HG03378 (cell line): ENCODE results near the gene ADPGK.
"Not testable (repeated sequence)": the region's sequence is repeated elsewhere in the genome, so short reads cannot be mapped to it uniquely, and the experiment has no call there.

ENCODE experiments used
- ATAC-seq: cut with Tn5 transposase; IDR thresholded peaks from one replicate; pipeline ENCODE4 v1.9.1; 2021; ENCODE audit warnings: mild to moderate bottlenecking, moderate library complexity; ENCODE audit not compliant: unreplicated experiment

The ADPGK gene

DNA sequence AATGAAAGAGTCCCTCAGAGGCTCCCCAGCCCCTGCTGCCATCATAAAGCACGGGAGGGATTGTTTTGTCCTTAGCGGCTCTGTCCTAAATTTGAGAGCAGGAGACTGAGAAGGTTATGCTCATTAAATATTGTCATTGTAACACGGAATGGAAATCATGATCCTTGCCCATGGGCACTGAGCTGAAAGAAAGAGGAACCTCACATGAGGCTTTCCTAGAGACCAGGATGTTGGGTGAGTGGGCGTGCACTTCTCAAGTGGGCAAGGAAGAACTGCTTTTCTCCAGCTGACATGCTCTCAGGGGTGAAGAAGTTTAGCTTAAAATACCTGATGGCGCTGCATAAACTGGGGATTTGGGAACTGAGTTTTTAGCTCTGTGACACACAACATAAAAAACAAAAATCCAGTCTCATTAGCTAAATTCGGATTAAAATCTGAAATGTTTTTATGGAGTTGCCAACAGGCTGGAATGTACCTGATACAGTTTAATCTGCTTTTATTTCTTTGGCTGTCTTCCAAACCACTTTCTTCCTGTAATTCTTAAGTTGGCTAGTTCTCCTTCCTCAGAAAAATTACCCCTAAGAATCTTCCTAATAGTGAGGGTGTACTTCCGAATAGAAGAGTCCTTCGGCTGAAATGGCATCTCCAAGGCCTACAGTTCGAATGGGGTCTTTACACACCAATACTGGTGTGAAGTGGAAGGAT is 31.7 kb downstream of the ADPGK start:
- no peak for ATAC-seq

DNA sequence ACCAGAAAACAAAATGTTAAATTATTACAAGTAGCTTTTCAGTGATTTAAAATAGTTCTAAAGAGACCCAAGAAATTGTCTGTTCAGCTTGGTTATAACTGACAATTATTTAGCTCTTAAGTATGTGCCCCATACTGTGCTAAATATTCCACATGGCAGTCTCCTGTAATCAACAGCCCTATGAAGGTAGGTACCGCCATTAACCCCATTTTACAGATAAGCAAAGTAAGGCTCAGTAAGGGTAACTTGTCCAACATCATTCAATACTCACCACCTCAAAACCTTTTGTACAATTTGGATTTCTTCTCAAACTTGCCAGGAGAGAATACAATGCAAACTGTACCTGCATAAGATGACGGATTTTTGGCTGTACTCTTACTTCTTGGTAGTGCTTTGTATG is 33.9 kb downstream of the ADPGK start:
- no peak for ATAC-seq

DNA sequence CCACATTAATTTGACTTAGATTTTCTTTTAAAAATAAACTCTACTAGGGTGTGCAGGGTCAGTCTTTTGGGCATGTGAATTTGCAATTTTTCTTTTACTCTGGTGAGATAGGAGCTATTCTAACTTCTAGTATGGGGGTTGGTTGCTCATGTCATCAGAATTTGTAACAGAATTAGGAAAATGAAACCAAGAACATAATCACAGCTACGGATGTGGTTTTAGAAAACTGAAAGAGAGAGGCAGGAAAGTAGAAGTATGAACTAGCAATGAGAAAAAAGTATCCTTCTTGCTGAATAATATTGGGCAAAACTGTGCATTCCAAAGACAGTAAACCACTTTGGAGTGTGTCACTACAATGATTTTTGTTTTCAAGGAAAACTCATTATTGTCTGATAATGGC is 43.3 kb downstream of the ADPGK start:
- peak; percentile 82 for ATAC-seq

DNA sequence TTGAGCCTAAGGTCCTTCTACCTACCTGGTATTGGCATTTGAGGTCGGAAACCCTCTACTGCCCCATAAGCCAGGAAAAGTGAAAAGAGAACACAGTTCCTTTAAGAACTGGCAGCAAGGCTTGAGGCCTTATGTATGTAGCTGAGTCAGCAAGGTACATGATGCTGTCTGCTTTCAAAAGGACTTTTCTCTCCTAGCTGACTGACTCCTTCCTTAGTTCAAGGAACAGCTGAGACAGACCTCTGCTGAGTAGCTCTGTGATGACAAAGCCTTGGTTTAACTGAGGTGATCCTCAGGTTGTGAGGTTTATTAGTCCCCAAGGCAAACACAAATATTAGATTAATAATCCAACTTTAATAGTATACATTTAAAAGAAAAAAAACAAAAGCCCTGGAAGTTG is 45.8 kb downstream of the ADPGK start:
- no peak for ATAC-seq

DNA sequence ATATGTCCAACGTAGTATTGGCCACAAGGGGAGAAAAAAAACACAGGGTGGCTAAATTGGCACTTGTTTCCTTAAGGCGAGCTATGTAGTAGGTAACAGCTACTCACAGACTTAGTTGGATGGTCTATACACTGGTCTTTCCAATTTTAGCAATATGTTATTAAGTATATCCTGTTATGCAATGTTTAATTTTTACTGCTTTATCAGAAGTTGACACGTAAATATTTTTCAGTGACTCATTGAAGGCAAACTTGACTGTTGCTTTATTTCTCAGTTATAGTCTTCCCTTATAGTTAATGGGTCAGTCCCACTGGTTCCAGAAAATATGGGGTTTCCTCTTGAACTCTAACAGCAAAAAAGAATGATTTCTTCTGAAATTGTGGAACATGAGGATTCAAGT is 46.5 kb downstream of the ADPGK start:
- ATAC-seq, result no peak

DNA sequence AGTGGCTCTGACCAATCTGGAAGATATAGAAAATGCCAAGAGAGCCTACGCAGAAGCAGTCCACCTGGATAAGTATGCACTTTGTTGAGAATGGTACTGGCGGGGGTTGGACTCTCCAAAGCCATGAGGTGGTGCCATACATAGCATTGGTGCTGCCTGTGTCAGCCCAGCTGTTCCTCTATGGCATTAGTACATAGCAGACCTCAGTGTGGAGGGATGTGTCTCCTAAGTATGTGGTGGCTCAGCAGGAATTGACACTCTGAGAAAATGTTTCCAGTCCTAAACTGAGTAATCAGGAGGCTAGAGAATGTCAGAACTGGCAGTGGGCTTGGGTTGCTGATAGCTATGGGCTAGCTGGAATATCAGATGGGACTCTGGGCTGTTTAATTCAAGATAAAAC is 48.4 kb downstream of the ADPGK start:
- ATAC-seq, result no peak

DNA sequence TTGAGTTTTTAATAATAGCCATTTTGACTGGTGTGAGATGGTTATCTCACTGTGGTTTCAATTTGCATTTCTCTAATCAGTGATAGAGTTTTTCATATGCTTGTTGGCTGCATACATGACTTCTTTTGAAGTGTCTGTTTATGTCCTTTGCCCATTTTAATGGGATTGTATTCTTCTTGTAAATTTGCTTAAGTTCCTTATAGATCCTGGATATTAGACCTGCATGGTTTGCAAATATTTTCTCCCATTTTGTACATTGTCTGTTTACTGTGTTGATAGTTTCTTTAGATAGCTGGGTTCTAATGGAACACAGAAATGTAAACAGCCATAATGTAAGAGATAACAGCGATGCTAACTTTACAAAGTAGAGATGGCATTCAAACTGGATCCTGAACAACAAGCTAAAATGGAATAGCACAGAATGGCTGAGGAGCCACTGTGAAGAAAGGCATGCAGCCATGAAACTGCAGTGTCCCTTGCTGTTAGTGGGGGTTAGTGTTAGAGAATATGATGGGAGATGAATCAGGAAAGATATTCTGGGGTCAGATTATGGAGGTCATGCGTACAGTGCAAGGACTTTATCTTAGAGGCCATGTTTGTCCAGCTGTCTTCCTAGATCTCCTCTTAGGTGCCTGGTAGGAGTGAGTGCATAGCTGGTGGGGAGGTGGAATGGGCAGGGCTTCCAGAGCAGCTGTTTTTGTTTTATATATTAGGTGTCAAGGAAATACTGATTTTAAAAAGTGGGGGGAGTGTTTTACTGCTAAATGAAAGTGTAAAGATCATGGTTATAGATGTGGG is 49.4 kb downstream of the ADPGK start:
- no peak for ATAC-seq

DNA sequence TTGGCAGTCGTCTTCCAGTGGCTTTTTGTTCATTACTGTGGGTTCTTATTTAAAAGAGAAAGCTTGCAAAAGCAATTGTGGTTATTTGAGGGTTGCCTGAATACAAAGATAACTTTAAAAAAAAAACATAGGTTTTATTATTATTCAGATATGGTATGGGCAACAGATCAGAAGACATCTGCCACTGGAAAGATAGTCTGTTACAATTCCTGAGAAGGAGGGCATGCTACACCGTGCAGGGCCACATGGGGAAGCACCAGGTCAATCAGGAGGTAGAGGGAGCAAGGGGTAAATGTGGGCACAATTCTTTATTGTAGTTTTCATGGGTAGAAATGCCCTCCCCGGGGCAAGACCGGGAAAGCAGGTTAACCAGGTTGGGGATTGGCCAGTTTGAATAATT is 51.0 kb downstream of the ADPGK start:
- no peak for ATAC-seq

DNA sequence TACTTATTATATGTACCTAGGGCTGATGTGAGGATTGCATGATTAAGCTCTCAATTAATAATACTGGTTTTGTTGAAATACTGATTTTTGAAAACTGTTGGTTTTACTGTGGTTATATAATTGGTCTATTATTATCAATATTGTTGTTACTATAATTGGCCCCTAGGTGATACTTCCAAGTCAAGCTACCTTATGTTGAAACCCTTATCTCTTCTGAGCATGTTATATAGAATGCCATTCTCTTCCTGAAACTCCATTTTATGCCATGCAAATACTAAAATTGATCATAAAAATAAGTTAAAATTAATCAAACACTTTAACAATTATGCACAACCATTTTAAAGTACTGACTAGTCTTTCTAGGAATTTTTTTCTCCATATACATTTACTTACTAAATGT is 51.5 kb downstream of the ADPGK start:
- ATAC-seq, result no peak

DNA sequence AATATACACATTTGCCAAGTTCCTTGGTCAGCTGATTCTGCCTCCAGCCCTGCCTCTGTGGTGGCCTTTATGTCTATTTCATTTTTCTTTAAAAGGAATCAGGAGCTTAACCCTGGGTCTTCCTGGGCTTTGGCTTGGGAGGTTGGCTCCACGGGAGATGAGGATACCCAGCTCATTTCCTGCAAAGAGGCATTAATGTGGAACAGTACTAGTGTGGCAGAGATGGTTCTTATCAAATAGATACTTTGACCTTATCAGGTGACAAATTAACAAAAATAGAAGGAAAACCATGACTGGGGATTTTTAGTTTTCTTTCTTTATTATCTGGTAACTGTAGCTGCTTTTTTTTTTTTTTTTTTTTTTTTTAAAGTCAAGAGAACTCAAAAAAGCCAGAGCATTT is 54.7 kb downstream of the ADPGK start:
- ATAC-seq, result no peak

DNA sequence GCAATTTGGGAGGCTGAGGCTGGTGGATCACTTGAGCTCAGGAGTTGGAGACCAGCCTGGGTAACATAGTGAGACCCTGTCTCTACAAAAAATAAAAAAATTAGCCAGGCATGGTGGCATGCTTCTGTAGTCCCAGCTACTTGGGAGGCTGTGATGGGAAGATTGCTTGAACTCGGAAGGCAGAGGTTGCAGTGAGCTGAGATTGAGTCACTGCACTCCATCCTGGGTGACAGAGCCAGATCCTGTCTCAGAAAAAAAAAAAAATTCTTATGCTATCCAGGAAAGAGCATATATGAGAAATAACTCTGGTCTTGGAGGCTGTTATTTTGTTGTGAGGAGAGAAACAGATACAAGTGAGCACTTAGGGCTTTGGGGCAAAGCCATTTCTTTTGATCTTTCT is 55.3 kb downstream of the ADPGK start:
- not testable (repeated sequence) for ATAC-seq

DNA sequence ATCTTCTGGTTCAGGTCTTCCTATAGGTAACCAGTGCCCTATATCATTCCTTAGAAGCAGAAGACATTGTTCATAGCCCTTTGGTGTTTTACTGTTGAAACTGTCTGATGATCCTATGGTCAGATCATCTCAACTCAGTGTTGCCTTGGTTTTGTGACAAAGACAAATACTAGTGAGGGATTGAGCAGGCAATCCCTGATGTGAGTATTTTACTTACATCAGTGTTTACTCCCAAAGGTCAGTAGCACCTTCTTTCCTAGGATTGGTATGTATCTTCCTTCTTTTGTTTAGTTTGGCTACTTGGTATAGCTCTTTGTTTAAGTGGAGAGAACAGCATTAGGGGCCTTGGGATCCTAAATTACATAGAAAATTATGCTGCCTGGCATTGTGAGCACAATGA is 56.4 kb downstream of the ADPGK start:
- no peak for ATAC-seq

DNA sequence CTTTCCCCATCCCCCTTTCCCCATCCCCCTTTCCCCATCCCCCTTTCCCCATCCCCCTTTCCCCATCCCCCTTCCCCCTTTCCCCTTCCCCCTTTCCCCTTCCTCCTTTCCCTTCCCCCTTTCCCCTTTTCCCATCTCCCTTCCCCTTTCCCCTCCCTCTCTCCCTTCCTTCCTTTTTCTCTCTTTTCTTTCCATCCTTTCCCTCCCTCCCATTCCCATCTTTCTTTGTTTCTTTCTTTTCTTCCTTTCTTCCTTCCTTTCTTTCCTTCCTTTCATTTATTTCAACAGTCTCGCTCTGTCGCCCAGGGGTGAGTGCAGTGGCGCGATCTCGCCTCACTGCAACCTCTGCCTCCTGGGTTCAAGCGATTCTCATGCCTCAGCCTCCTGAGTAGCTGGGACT is 57.7 kb downstream of the ADPGK start:
- ATAC-seq, result not testable (repeated sequence)

DNA sequence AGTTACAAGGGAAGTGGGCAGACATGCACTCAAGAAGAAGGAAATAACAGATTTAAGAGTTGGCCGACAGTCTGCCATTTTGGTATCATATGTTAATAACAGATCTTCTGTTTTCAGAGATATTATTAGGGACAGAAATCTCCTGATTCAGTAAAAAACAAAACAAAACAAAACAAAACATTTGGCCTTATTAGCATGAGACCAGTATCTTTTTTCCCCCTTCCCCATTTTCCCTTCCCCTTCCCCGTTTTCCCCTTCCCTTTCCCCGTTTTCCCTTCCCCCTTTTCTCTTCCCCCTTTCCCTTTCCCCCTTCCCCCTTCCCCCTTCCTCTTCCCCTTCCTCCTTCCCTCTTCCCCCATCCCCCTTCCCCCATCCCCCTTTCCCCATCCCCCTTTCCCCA is 58.1 kb downstream of the ADPGK start:
- no peak for ATAC-seq

DNA sequence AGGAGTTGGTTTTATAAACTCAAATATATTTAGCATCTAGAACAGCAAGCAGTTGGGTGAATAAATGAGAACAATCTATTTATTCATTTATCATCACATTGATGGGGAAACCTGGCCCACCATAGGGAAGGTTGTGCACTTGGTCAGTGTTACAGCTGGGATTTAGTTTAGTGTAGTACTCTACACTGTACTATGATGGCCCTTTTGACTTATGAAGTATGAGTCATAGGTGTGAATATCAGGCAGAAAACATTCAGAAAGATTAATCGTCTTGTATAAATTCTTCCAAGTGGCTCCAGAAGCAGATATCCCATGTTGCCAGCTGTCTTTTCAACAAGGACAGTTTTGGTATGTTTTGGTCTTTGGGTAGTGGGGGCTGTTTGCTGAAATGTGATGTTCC is 59.5 kb downstream of the ADPGK start:
- ATAC-seq, result no peak

DNA sequence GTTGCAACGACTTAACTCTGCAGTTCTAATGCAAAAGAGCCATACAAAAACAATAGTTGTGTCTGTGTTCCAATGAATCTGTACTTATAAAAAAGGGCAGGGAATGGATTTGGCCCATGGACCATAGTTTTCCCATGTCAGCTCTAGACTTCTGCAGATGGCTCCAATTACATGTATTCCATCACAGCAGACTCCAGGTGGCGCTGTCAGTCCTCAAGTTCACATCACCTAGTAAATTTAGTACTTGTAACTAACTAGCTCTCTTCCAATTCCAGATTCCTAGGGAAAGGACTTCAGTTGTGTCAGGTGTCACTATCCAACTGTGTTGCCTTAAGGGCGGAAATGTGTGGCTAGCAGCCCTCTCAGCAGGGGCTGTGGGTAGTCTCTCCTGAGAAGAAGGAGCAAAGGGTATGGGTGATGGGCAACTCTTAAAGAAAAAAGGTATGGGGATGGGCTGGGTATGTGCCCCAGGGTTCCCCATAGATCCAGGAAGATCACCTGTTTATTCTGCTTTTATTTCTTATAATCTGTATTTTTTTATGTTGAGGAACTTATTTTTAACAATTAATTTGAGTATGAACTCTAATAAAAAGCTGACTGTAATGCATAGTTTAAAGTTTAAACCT is 61.4 kb downstream of the ADPGK start:
- no peak for ATAC-seq

DNA sequence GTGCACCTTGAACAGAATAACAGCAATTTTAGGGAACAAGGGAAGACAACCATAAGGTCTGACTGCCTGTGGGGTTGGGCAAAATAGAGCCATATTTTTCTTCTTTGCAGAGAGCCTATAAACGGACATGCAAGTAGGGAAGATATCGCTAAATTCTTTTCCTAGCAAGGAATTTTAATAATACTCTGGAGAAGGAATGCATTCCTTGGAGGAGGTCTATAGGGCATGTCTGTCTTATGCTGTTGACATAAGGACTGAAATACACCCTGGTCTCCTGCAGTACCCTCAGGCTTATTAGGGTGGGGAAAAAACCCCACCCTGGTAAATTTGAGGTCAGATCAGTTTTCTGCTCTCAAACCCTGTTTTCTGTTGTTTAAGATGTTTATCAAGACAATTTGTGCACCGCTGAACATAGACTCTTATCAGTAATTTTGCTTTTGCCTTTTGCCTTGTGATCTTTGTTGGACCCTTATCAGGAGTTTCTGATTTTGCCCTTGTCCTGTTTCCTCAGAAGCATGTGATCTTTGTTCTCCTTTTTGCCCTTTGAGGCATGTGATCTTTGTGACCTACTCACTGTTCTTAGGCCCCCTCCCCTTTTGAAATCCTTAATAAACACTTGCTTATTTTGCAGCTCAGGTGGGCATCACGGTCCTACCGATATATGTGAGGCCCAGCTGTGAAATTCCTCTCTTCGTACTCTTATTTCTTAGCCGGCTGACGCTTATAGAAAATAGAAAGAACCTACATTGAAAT is 74.8 kb downstream of the ADPGK start:
- not testable (repeated sequence) for ATAC-seq

DNA sequence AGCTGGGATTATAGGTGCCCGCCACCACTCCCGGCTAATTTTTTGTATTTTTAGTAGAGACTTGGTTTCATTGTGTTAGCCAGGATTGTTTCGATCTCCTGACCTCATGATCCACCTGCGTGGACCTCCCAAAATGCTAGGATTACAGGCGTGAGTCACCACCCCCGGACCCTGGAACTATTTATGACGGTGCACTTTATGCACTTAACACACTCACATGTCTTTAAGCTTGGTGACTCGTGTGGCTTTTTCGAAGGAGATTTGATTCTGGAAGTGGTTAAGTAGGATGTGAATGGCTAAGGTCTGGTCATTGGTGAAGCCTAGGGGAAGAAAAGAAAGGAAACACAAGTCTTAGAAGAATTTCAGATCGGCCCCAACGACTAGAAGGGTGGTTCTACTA is 77.3 kb downstream of the ADPGK start:
- no peak for ATAC-seq
